ENCODE data around the gene ATOH7.

- TF ChIP-seq CTCF (IDR thresholded peaks at IDR 0.05), result no peak
- TF ChIP-seq POLR2A (IDR thresholded peaks at IDR 0.05), result no peak
Observed at GRCh38 chr10:68269562-68270290, 37.8 kb upstream of the ATOH7 start.

Data from breast epithelium (tissue), 3 donors.